ENCODE measurements around the gene DLG2. TPM values are rescaled to one million over a fixed set of nuclear protein-coding genes. Genes with fewer than 3 reads are reported as not detected.

Gene DLG2
- total and polyA plus RNA-seq, 9 of the 15 experiments (the other 6 are each of a cell fraction or from before 2014, with no cell fraction given), result 0.52 to 1.6 (median 0.95) TPM

DNA sequence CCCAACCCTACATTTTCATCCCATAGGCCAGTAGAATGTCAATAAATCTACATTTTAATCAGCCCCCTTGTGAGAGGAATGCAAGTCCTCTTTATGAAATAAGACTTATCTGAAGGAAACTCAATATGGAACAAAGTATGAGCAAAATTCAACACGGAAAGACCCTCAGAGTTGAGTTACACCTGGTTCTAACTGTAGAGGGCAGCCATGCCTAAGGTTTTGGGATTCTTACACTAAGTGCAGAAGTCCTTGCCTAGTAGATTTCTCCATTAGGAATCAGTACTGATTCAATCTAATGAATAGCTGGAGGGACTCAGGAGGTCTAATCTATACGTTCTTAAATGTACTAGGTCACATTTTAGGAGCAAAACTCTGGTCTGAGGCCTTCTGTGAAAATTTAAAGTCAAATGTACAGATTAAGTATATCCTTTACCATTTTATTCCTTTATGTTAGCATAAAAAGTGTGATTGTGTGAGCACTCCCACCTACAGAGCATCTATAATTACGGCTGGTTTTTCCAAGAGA lies 904.5 kb downstream of the DLG2 start:
- H3K4me1 ChIP-seq (replicated peaks in 1 of 2; ENCODE audit: control insufficient read depth in 2 of 2, insufficient read depth in 2 of 2, low read length in 2 of 2), result no peaks in the 10 kb centered on the region
- ATAC-seq, result no peak
- ChIA-PET POLR2A (no interaction called here), CTCF (ENCODE audit: low intra/inter-chr PET ratio) (no interaction called here)
- H3K9me3 ChIP-seq (replicated peaks; ENCODE audit: control insufficient read depth, insufficient read depth, low read depth, low read length), result no peaks in the 10 kb centered on the region
- no peaks in the 10 kb centered on the region for H3K9me1 ChIP-seq (ENCODE audit: control insufficient read depth, insufficient read depth, low read length)
- TF ChIP-seq, protein P1, sequence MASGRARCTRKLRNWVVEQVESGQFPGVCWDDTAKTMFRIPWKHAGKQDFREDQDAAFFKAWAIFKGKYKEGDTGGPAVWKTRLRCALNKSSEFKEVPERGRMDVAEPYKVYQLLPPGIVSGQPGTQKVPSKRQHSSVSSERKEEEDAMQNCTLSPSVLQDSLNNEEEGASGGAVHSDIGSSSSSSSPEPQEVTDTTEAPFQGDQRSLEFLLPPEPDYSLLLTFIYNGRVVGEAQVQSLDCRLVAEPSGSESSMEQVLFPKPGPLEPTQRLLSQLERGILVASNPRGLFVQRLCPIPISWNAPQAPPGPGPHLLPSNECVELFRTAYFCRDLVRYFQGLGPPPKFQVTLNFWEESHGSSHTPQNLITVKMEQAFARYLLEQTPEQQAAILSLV (tag; IDR thresholded peaks at IDR 0.05), result no peak
- H3K9ac ChIP-seq (ENCODE audit: insufficient read depth in 1 of 2, low read depth in 2 of 2, low read length in 2 of 2), result no peak overlapping the region
- no peak overlapping the region for H3K27ac ChIP-seq (ENCODE audit: extremely low read depth, low read depth, low read length)
- no peak overlapping the region for H3K4me3 ChIP-seq
- H2AFZ ChIP-seq (ENCODE audit: low read depth, low read length), result no peak overlapping the region
- DNase-seq (ENCODE audit: extremely low read depth in 1 of 4, low spot score in 3 of 4), result no peak
- WGBS (ENCODE audit: insufficient coverage, low coverage, missing lambda C conversion rate), result 0% methylated on average over 3 of the region's 3 CpGs
- no TSS peak for BruUV-seq (replicated peaks)
- in situ Hi-C loops (cut with MboI) (no loop called here), intact Hi-C loops (cut with micrococcal nuclease) (no loop called here)
- no peaks in the 10 kb centered on the region for H3K79me2 ChIP-seq (ENCODE audit: control insufficient read depth, insufficient read depth, low read length)
- no peaks in the 10 kb centered on the region for H4K20me1 ChIP-seq (replicated peaks; ENCODE audit: control insufficient read depth, insufficient read depth, low read length)
- no peak overlapping the region for H3K4me2 ChIP-seq (ENCODE audit: insufficient read depth, low read length)
- FAIRE-seq, result no peak
- H3K36me3 ChIP-seq (ENCODE audit: control insufficient read depth, insufficient read depth, low read length), result no peaks in the 10 kb centered on the region
- H3K27me3 ChIP-seq (ENCODE audit: control insufficient read depth in 2 of 2, insufficient read depth in 2 of 2, low read length in 2 of 2), result no peaks in the 10 kb centered on the region

DNA sequence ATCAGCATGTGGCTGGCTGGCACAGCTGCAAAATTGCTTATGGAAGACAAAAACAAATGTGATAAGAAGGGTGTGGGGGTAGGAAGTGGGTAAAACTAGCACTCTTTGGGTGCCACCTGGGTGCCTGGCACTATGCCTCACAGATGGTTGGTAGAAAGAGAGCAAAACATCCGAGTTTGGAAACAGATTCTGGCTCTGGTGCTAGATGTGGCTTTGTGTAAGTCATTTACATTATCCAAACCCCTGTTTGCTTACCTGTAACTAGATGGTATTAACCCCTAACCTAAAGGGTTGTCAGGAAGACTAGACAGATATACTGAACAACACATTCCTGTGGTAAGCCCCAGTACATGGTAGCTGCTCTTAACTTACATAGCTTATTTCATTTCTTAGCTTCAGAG lies 905.6 kb downstream of the DLG2 start:
- Histone ChIP-seq H3K9ac (ENCODE audit: insufficient read depth in 1 of 2, low read depth in 2 of 2, low read length in 2 of 2) (no peak overlapping the region), H2AFZ (ENCODE audit: low read depth, low read length) (no peak overlapping the region), H3K9me1 (ENCODE audit: control insufficient read depth, insufficient read depth, low read length) (no peaks in the 10 kb centered on the region), H3K4me2 (ENCODE audit: insufficient read depth, low read length) (no peak overlapping the region), H3K36me3 (ENCODE audit: control insufficient read depth, insufficient read depth, low read length) (no peaks in the 10 kb centered on the region), H3K4me3 (no peak overlapping the region), H3K27ac (ENCODE audit: extremely low read depth, low read depth, low read length) (no peak overlapping the region), H3K9me3 (replicated peaks; ENCODE audit: control insufficient read depth, insufficient read depth, low read depth, low read length) (no peaks in the 10 kb centered on the region), H3K4me1 (replicated peaks in 1 of 2; ENCODE audit: control insufficient read depth in 2 of 2, insufficient read depth in 2 of 2, low read length in 2 of 2) (no peaks in the 10 kb centered on the region), H3K79me2 (ENCODE audit: control insufficient read depth, insufficient read depth, low read length) (no peaks in the 10 kb centered on the region), H4K20me1 (replicated peaks; ENCODE audit: control insufficient read depth, insufficient read depth, low read length) (no peaks in the 10 kb centered on the region), H3K27me3 (ENCODE audit: control insufficient read depth in 2 of 2, insufficient read depth in 2 of 2, low read length in 2 of 2) (no peaks in the 10 kb centered on the region)
- DNase-seq (ENCODE audit: extremely low read depth in 1 of 4, low spot score in 3 of 4), result no peak
- ChIA-PET CTCF (ENCODE audit: low intra/inter-chr PET ratio) (no interaction called here), POLR2A (no interaction called here)
- intact Hi-C loops (cut with micrococcal nuclease) (no loop called here), in situ Hi-C loops (cut with MboI) (no loop called here)
- TF ChIP-seq HIVEP1 (CRISPR knock-in tag; IDR thresholded peaks at IDR 0.05) (no peak), SP2 (IDR thresholded peaks at IDR 0.05; ENCODE audit: extremely low read depth, low read depth, low read length, poor library complexity, severe bottlenecking) (no peak), ZNF586 (CRISPR knock-in tag; conservative IDR thresholded peaks at IDR 0.05) (no peak), IFI16 (CRISPR knock-in tag; IDR thresholded peaks at IDR 0.05) (no peak), ZNF146 (CRISPR knock-in tag; IDR thresholded peaks at IDR 0.05; ENCODE audit: unreplicated experiment) (no peak), ZNF644 (tag; IDR thresholded peaks at IDR 0.05; ENCODE audit: low read depth) (no peak), FOSL1 (tag; conservative IDR thresholded peaks at IDR 0.05) (no peak), NR4A1 (CRISPR knock-in tag; IDR thresholded peaks at IDR 0.05) (no peak), NR4A1 (tag; IDR thresholded peaks at IDR 0.05) (no peak), HNRNPL (IDR thresholded peaks at IDR 0.05; ENCODE audit: low read depth, low read length) (no peak)
- TF ChIP-seq, protein P2, sequence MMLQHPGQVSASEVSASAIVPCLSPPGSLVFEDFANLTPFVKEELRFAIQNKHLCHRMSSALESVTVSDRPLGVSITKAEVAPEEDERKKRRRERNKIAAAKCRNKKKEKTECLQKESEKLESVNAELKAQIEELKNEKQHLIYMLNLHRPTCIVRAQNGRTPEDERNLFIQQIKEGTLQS (IDR thresholded peaks at IDR 0.05), result no peak
- TF ChIP-seq, protein P2 (CRISPR knock-in tag; conservative IDR thresholded peaks at IDR 0.05), result no peak
- 0% methylated on average over 1 of the region's 1 CpG for WGBS (ENCODE audit: insufficient coverage, low coverage, missing lambda C conversion rate)
- no TSS peak for BruUV-seq (replicated peaks)
- ATAC-seq, result no peak
- no peak for FAIRE-seq

All from K562 (cell line).